ENCODE measurements around the gene TNFSF4.

DNA sequence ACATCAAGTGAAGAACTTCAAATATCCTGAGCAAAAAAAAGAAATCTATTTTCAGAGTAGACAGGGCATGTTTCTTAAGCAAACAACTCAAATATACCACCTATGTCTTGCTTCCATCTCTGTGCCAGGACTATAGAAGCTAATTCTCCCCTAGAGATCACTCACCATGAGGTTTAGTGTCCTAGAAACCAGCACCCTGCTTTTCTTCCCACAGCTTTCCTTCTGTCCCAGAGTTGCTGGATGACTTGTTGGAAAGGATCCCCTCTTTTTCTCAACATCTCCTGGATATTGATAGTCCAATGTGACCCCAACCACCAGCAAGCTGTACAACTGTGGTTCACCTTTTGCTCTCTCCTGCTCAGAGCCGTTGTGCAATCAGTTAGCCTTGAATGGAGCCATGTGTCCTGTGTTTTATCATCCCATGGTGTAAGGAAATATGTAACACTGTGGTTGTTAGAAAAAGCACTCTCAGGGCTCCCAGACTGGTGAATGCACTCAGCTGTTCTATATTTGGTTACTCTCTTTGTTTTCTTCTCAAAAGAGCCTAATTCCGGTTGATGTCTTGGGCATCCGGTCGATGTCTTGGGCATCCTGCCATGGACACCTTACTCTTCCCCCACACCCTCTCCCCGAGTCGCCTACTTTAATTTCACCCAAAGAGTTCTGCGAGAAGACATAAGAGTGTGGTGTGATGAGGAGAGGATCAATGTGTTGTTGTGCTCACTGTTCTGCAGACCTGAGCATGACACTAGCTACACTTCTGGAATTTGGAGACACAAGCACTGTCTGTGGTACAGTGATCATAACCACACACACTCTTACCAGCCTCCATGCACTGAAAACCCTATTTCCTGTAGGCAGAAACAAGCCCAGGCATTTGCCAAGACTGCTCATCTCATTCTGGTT is 1.7 kb downstream of the TNFSF4 start:
- TF ChIP-seq EZH2 (IDR thresholded peaks at IDR 0.05; ENCODE audit: insufficient read depth, low read length) = no peak
- TF ChIP-seq CTCF (IDR thresholded peaks at IDR 0.05; ENCODE audit: insufficient read depth, low read depth, low read length) = no peak
